ENCODE data around the gene STK33.

- TF ChIP-seq CTCF (IDR thresholded peaks at IDR 0.05) (no peak), POLR2A (IDR thresholded peaks at IDR 0.05) (no peak), EP300 (IDR thresholded peaks at IDR 0.05) (no peak)
These were observed 20.3 kb downstream of the STK33 start for GRCh38 chr11:8573777-8574176.
